ENCODE measurements around the gene RHOD. TPM values are rescaled to one million over a fixed set of nuclear protein-coding genes. Genes with fewer than 3 reads are reported as not detected.

The RHOD gene
- total RNA-seq, 1 experiment from 2014 or later, result 33.5 TPM

DNA sequence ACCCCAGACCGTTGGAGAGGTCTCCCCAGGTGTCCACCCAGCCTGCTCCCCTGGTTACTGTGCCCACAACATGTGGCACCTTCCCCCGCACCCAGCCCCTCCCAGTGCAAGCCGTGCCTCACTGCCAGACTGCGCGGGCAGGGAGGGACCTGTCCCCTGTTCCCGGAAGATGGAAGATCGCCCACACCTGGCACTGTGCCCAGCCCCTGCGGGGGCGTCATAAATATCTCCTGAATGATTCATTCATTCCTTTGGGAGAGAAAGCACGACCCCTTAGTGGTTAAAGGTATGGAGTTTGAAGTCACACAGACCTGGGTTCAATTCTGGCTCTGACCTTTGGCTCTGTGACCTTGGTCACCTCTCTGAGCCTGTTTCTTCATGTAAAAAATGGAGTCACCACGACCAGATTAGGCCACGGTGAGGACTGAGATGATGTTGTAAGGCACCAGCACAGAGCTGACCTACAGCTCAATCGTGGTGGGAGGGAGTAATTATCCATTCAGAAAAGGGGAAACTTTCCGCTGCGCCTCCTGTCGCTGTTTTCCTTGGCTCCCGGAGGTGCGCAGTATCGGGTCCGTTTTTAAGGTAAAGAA lies 34.2 kb upstream of the RHOD start:
- BruUV-seq (replicated peaks), result no TSS peak
- TF ChIP-seq POLR2AphosphoS5 (IDR thresholded peaks at IDR 0.05; ENCODE audit: low read depth, low read length) (no peak), SIN3A (IDR thresholded peaks at IDR 0.05; ENCODE audit: borderline replicate concordance, insufficient read depth, low read depth, low read length) (no peak), TCF7L2 (IDR thresholded peaks at IDR 0.05; ENCODE audit: low read depth, low read length) (no peak)
- TF ChIP-seq, protein P1, sequence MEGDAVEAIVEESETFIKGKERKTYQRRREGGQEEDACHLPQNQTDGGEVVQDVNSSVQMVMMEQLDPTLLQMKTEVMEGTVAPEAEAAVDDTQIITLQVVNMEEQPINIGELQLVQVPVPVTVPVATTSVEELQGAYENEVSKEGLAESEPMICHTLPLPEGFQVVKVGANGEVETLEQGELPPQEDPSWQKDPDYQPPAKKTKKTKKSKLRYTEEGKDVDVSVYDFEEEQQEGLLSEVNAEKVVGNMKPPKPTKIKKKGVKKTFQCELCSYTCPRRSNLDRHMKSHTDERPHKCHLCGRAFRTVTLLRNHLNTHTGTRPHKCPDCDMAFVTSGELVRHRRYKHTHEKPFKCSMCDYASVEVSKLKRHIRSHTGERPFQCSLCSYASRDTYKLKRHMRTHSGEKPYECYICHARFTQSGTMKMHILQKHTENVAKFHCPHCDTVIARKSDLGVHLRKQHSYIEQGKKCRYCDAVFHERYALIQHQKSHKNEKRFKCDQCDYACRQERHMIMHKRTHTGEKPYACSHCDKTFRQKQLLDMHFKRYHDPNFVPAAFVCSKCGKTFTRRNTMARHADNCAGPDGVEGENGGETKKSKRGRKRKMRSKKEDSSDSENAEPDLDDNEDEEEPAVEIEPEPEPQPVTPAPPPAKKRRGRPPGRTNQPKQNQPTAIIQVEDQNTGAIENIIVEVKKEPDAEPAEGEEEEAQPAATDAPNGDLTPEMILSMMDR (IDR thresholded peaks at IDR 0.05), result no peak
- TF ChIP-seq, protein P2, sequence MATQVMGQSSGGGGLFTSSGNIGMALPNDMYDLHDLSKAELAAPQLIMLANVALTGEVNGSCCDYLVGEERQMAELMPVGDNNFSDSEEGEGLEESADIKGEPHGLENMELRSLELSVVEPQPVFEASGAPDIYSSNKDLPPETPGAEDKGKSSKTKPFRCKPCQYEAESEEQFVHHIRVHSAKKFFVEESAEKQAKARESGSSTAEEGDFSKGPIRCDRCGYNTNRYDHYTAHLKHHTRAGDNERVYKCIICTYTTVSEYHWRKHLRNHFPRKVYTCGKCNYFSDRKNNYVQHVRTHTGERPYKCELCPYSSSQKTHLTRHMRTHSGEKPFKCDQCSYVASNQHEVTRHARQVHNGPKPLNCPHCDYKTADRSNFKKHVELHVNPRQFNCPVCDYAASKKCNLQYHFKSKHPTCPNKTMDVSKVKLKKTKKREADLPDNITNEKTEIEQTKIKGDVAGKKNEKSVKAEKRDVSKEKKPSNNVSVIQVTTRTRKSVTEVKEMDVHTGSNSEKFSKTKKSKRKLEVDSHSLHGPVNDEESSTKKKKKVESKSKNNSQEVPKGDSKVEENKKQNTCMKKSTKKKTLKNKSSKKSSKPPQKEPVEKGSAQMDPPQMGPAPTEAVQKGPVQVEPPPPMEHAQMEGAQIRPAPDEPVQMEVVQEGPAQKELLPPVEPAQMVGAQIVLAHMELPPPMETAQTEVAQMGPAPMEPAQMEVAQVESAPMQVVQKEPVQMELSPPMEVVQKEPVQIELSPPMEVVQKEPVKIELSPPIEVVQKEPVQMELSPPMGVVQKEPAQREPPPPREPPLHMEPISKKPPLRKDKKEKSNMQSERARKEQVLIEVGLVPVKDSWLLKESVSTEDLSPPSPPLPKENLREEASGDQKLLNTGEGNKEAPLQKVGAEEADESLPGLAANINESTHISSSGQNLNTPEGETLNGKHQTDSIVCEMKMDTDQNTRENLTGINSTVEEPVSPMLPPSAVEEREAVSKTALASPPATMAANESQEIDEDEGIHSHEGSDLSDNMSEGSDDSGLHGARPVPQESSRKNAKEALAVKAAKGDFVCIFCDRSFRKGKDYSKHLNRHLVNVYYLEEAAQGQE (IDR thresholded peaks at IDR 0.05; ENCODE audit: insufficient read depth in 1 of 2, low read depth in 2 of 2, low read length in 1 of 2), result no peak
- H3K9me3 ChIP-seq (ENCODE audit: control insufficient read depth, insufficient read depth, low read depth, low read length), result no peaks in the 10 kb centered on the region
- CTCF ChIA-PET, result interaction anchor here (0.6 to 1.2 kb wide), 7 partner anchors 8 to 274 kb away, joined by 3 to 8 read pairs (median 4); no protein-coding TSS in a partner anchor
- ATAC-seq, result no peak
- DNase-seq (ENCODE audit: low read depth, low spot score), result no peak
- H3K36me3 ChIP-seq (ENCODE audit: control insufficient read depth, insufficient read depth, low read length), result no peaks in the 10 kb centered on the region
- in situ Hi-C loops (cut with HindIII; ENCODE audit: low pct_unique_long_range_greater_than_20kb, low sequenced_read_pairs) (no loop called here), intact Hi-C loops (cut with micrococcal nuclease; ENCODE audit: unreplicated experiment) (loop anchor here (5.0 kb wide), 1 partner anchor 65 kb away; the partner anchor contains the start of gene PC)
- peaks cover 12% of the 10 kb centered on the region for H3K4me1 ChIP-seq (ENCODE audit: control insufficient read depth, insufficient read depth, low read length)
- no peak overlapping the region for H3K27ac ChIP-seq (ENCODE audit: low read length)
- peak overlapping the region; percentile 40 to 41; a peak in 3 of 4 replicates for H3K4me3 ChIP-seq (ENCODE audit: low read depth in 2 of 2, low read length in 2 of 2)
- H3K27me3 ChIP-seq (ENCODE audit: control insufficient read depth, insufficient read depth, low read length), result 0 out of 2 replicates have a peak, but pooled peaks cover 4% of the 10 kb centered on the region
- POLR2A ChIA-PET, result interaction anchor here (0.6 to 0.7 kb wide), 2 partner anchors 167 to 506 kb away, joined by 3 to 10 read pairs; no protein-coding TSS in a partner anchor

DNA sequence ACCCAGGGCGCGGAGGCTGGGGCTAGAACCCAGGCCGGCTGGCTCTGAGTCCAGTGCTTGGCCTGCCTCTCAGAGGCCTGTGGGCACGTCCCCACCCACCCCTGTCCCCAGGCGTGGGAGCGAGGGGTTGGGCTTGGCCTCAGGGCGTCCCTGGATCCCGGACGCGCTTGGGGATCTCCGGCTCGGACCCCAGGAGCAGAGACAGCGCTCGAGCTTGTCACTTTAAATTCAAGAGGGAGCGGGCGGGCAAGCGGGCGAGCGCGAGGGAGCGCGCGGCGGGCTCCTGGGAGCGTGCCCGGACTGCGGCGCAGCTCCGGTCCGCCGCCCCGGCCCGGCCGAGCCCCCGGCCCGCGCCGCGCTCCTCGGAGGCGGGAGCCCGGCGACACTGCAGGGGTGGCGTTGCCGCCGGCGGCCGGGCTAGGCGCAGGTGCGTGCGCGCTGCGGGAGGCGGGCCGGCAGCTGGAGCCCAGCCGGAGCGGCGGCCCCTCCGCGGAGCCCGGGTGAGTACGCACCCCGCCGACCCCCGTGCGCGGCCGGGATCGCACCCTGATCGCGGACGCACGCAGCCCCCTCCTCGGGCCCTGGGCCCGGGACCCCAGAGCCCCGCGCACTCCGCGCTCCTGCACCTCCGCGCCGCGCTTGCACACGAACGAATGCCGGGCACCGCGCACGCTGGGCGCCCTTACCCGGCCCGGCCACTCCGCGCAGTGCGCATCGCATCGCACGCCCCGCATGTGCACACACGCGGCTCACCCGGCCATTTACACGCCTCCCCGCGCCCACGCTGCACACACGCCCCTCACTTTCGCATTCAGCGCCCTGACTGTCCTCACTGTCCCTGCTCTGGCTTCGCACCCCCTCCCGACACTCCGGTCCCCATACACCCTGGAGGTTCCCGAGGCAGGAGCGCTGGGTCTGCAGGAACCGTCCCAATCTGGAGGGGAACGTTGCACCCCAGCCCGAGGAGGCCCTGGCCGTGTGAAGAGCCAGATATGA lies 33.4 kb upstream of the RHOD start, which contains the start of gene SYT12:
Gene SYT12 (plus strand): TSS at position 174 of the 996 bp plus-strand sequence. CDS start 7,011 bp downstream, outside the sequence.
- H3K4me3 ChIP-seq (ENCODE audit: low read depth in 2 of 2, low read length in 2 of 2), result peak within 1 kb of the TSS; percentile 40 to 43
- H3K36me3 ChIP-seq (ENCODE audit: control insufficient read depth, insufficient read depth, low read length), result no peaks in the 10 kb centered on the region
- no peak within 1 kb of the TSS for H3K27ac ChIP-seq (ENCODE audit: low read length)
- intact Hi-C loops (cut with micrococcal nuclease; ENCODE audit: unreplicated experiment), result loop anchor here (5.0 kb wide), 1 partner anchor 66 kb away; the partner anchor contains the start of gene PC
- TF ChIP-seq, protein P2 (IDR thresholded peaks at IDR 0.05; ENCODE audit: insufficient read depth in 1 of 2, low read depth in 2 of 2, low read length in 1 of 2), result no peak
- TF ChIP-seq, protein P1 (IDR thresholded peaks at IDR 0.05), result no peak
- TF ChIP-seq SIN3A (IDR thresholded peaks at IDR 0.05; ENCODE audit: borderline replicate concordance, insufficient read depth, low read depth, low read length), result no peak
- TF ChIP-seq POLR2AphosphoS5 (IDR thresholded peaks at IDR 0.05; ENCODE audit: low read depth, low read length), result no peak
- no peak for TF ChIP-seq TCF7L2 (IDR thresholded peaks at IDR 0.05; ENCODE audit: low read depth, low read length)
- CTCF ChIA-PET, result interaction anchor here (0.7 kb wide), 1 partner anchor 142 kb away, joined by 3 read pairs; no protein-coding TSS in a partner anchor
- ATAC-seq (peak; percentile 76), DNase-seq (ENCODE audit: low read depth, low spot score) (no peak)
- peaks cover 12% of the 10 kb centered on the region for H3K4me1 ChIP-seq (ENCODE audit: control insufficient read depth, insufficient read depth, low read length)
- POLR2A ChIA-PET, result interaction anchor here (0.5 to 0.6 kb wide), 2 partner anchors 72 to 433 kb away, joined by 3 to 8 read pairs; no protein-coding TSS in a partner anchor
- in situ Hi-C loops (cut with HindIII; ENCODE audit: low pct_unique_long_range_greater_than_20kb, low sequenced_read_pairs), result no loop called here
- no TSS peak for BruUV-seq (replicated peaks)
- no peaks in the 10 kb centered on the region for H3K9me3 ChIP-seq (ENCODE audit: control insufficient read depth, insufficient read depth, low read depth, low read length)
- H3K27me3 ChIP-seq (ENCODE audit: control insufficient read depth, insufficient read depth, low read length), result 0 out of 2 replicates have a peak, but pooled peaks cover 4% of the 10 kb centered on the region
